CD14-positive monocyte (primary cell): Measurements from ENCODE around the gene GPR15LG. TPM values are rescaled to one million over a fixed set of nuclear protein-coding genes. Genes with fewer than 3 reads are reported as not detected.
"Not testable (repeated sequence)": the region's sequence is repeated elsewhere in the genome, so short reads cannot be mapped to it uniquely, and the experiment has no call there.

Experiments used
- DNase-seq, 3 donors: peaks; one replicate each; pipeline ENCODE4 v3.0.0-alpha.2; 2011 to 2022
- H2AFZ ChIP-seq: 2 replicates; pipeline ENCODE4 v1.6.0; 2012; ENCODE audit warnings: mild to moderate bottlenecking, low read depth, low read length, inconsistent platforms; ENCODE audit not compliant: insufficient read depth, poor library complexity, severe bottlenecking
- H3K27ac ChIP-seq, 2 donors: 1 replicate in 1 of 2; 2 replicates in 1 of 2; pipeline ENCODE4 v1.5.1; 2012 to 2013; ENCODE audit warnings: low read length in 2 of 2, control low read depth in 1 of 2, inconsistent platforms in 1 of 2, low read depth in 1 of 2, mild to moderate bottlenecking in 1 of 2
- H3K27me3 ChIP-seq, 2 donors: one replicate each; pipeline versions ENCODE4 v1.6.0 to v1.6.1; 2011 to 2013; ENCODE audit warnings: low read length in 2 of 2; ENCODE audit not compliant: control insufficient read depth in 2 of 2, insufficient read depth in 2 of 2
- H3K36me3 ChIP-seq, 2 donors: replicated peaks in 1 of 2; 1 replicate in 1 of 2; 2 replicates in 1 of 2; pipeline versions ENCODE4 v1.5.1 to v1.6.1; 2012 to 2013; ENCODE audit warnings: low read length in 2 of 2, control low read depth in 1 of 2, inconsistent platforms in 1 of 2, mild to moderate bottlenecking in 1 of 2; ENCODE audit not compliant: insufficient read depth in 2 of 2, control insufficient read depth in 1 of 2
- H3K4me1 ChIP-seq, 2 donors: 1 replicate in 1 of 2; 2 replicates in 1 of 2; pipeline versions ENCODE4 v1.5.1 to v1.6.1; 2012 to 2013; ENCODE audit warnings: low read length in 2 of 2, control low read depth in 1 of 2, inconsistent platforms in 1 of 2, mild to moderate bottlenecking in 1 of 2, moderate library complexity in 1 of 2; ENCODE audit not compliant: insufficient read depth in 2 of 2, control insufficient read depth in 1 of 2
- H3K4me2 ChIP-seq: replicated peaks from 2 replicates; pipeline ENCODE3; 2012; ENCODE audit warnings: low read length, moderate library complexity, mild to moderate bottlenecking; ENCODE audit not compliant: poor library complexity, severe bottlenecking; ENCODE audit errors: extremely low read depth
- H3K4me3 ChIP-seq, 3 experiments: fragments of 200-600 bp in 1 of 3; sonication (generic) in 1 of 3; replicated peaks in 1 of 3; 1 replicate in 2 of 3; 2 replicates in 1 of 3; pipeline ENCODE4 v1.5.1; 2011 to 2013; ENCODE audit warnings: low read length in 3 of 3, mild to moderate bottlenecking in 3 of 3, control low read depth in 2 of 3, low read depth in 2 of 3, inconsistent platforms in 1 of 3, moderate library complexity in 1 of 3
- H3K79me2 ChIP-seq: 2 replicates; pipeline ENCODE4 v1.6.0; 2012; ENCODE audit warnings: mild to moderate bottlenecking, control low read depth, inconsistent platforms, low read length, moderate library complexity; ENCODE audit not compliant: insufficient read depth
- H3K9ac ChIP-seq: 2 replicates; pipeline ENCODE4 v1.6.0; 2017; ENCODE audit warnings: low read length, mild to moderate bottlenecking; ENCODE audit not compliant: insufficient read depth, poor library complexity, severe bottlenecking
- H3K9me3 ChIP-seq, 2 donors: replicated peaks in 1 of 2; 1 replicate in 1 of 2; 2 replicates in 1 of 2; pipeline versions ENCODE4 v1.5.1 to v1.6.1; 2012 to 2013; ENCODE audit warnings: low read length in 2 of 2, control low read depth in 1 of 2; ENCODE audit not compliant: control insufficient read depth in 1 of 2, insufficient read depth in 1 of 2
- H4K20me1 ChIP-seq: 2 replicates; pipeline ENCODE4 v1.6.0; 2012; ENCODE audit warnings: mild to moderate bottlenecking, low read length, control low read depth, moderate library complexity; ENCODE audit not compliant: insufficient read depth
- H3K27ac Mint-ChIP-seq, 7 donors: one replicate each; pipeline ENCODE4 v1.8.0; 2020; ENCODE audit warnings: mild to moderate bottlenecking in 7 of 7, mixed read lengths in 7 of 7, moderate library complexity in 6 of 7, inconsistent platforms in 2 of 7
- H3K27me3 Mint-ChIP-seq, 3 donors: one replicate each; pipeline ENCODE4 v1.8.0; 2021 to 2022; ENCODE audit warnings: low read depth in 3 of 3, mild to moderate bottlenecking in 3 of 3, mixed read lengths in 3 of 3, moderate library complexity in 3 of 3, inconsistent platforms in 1 of 3
- H3K36me3 Mint-ChIP-seq, 2 donors: one replicate each; pipeline ENCODE4 v1.8.0; 2020; ENCODE audit warnings: mixed read lengths in 2 of 2, inconsistent platforms in 1 of 2, mild to moderate bottlenecking in 1 of 2
- H3K4me1 Mint-ChIP-seq: one replicate; pipeline ENCODE4 v1.8.0; 2020; ENCODE audit warnings: mild to moderate bottlenecking, mixed read lengths
- H3K4me3 Mint-ChIP-seq, 2 donors: one replicate each; pipeline ENCODE4 v1.8.0; 2020; ENCODE audit warnings: mild to moderate bottlenecking in 2 of 2, mixed read lengths in 2 of 2, moderate library complexity in 1 of 2
- H3K9me3 Mint-ChIP-seq, 7 donors: one replicate each; pipeline ENCODE4 v1.8.0; 2020 to 2022; ENCODE audit warnings: mixed read lengths in 7 of 7, mild to moderate bottlenecking in 6 of 7, moderate library complexity in 6 of 7, inconsistent platforms in 2 of 7
- CTCF ChIP-seq: fragments of 200-600 bp; IDR thresholded peaks from one replicate; pipeline ENCODE4 v1.8.0; 2022; ENCODE audit warnings: antibody characterized with exemption, mild to moderate bottlenecking
- WGBS: methylation state at CpG from one replicate; pipeline ENCODE4 v1.1.5; 2013; ENCODE audit warnings: missing lambda C conversion rate; ENCODE audit not compliant: insufficient coverage; 5-methylcytosine and 5-hydroxymethylcytosine counted together
- intact Hi-C, 2 donors: fragments of 100-400 bp; cut with micrococcal nuclease; formaldehyde crosslinking; loops; one replicate each; pipeline versions ENCODE4 v1.15.0 to v1.15.1; 2023
- polyA plus RNA-seq, 3 donors: library from polyadenylated mRNA; depleted of rRNA in 1 of 3; unstranded in 2 of 3; stranded (reverse) in 1 of 3; fragments of 300-500 nt in 2 of 3; fragments of >200 nt in 1 of 3; fragmentation: Illumina TruSeq in 2 of 3; gene quantifications; 1 replicate in 2 of 3; 2 replicates in 1 of 3; pipeline ENCODE4 v1.2.3, GENCODE V29; 2012 to 2021

GPR15LG gene
- polyA plus RNA-seq, 3 donors, result not detected

DNA sequence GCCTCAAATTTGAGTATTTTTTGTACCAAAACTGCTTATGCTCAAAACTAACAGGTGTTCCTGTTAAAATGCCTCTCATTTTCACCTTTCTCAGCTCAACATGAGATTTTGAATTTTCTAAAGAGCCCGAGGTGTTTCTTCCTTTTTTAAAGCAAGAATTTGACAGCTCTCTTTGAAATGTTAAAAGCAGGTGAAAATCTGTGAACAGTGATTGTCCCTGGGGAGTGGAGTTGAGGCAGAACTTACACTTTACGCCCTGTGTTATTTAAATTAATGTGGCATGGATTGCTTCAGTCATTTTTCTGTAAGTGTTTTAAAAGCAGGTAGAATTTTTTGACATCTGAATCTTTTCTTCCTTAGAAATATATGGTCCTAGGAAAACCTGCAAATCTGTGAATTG, 9.2 kb upstream of the GPR15LG start:
- Histone ChIP-seq H3K36me3 (no peaks in the 10 kb centered on the region), H3K4me2 (no peak overlapping the region), H3K79me2 (no peaks in the 10 kb centered on the region), H4K20me1 (no peaks in the 10 kb centered on the region), H2AFZ (no peak overlapping the region), H3K9ac (no peak overlapping the region), H3K9me3 (peaks cover 0 to 5% of the 10 kb centered on the region in 2 donors), H3K27ac (no peak overlapping the region), H3K27me3 (peaks cover 3 to 11% of the 10 kb centered on the region in 2 donors), H3K4me1 (no peaks in the 10 kb centered on the region), H3K4me3 (no peak overlapping the region)
- no peak overlapping the region for H3K27ac Mint-ChIP-seq
- peaks cover 5 to 22% (median 8%) of the 10 kb centered on the region in 7 donors for H3K9me3 Mint-ChIP-seq
- peaks cover 9 to 13% (median 13%) of the 10 kb centered on the region in 3 donors for H3K27me3 Mint-ChIP-seq
- WGBS, result no CpG with 5 or more reads among the region's 2 CpGs
- DNase-seq, result no peak
- no peaks in the 10 kb centered on the region for H3K36me3 Mint-ChIP-seq
- no peaks in the 10 kb centered on the region for H3K4me1 Mint-ChIP-seq
- no peak for TF ChIP-seq CTCF
- H3K4me3 Mint-ChIP-seq, result no peak overlapping the region
- intact Hi-C loops, result no loop called here

- H2AFZ ChIP-seq, result no peak overlapping the region
- H4K20me1 ChIP-seq, result no peaks in the 10 kb centered on the region
- H3K27ac ChIP-seq, result no peak overlapping the region
- Mint-ChIP-seq H3K36me3 (no peaks in the 10 kb centered on the region), H3K4me3 (no peak overlapping the region), H3K27me3 (peaks cover 5 to 12% (median 7%) of the 10 kb centered on the region in 3 donors), H3K4me1 (no peaks in the 10 kb centered on the region), H3K9me3 (peaks cover 5 to 22% (median 8%) of the 10 kb centered on the region in 7 donors), H3K27ac (peak overlapping the region in 2 of 7 donors; percentile 42 to 53)
- H3K4me2 ChIP-seq, result no peak overlapping the region
- H3K27me3 ChIP-seq, result peaks cover 0 to 8% of the 10 kb centered on the region in 2 donors
- H3K79me2 ChIP-seq, result no peaks in the 10 kb centered on the region
- H3K4me1 ChIP-seq, result no peaks in the 10 kb centered on the region
- H3K4me3 ChIP-seq, result no peak overlapping the region
- no peak overlapping the region for H3K9ac ChIP-seq
- H3K9me3 ChIP-seq, result peaks cover 0 to 5% of the 10 kb centered on the region in 2 donors
- DNase-seq, result no peak
- no peaks in the 10 kb centered on the region for H3K36me3 ChIP-seq
- no peak for TF ChIP-seq CTCF
- intact Hi-C loops, result no loop called here
- WGBS, result 100% methylated on average over 3 of the region's 4 CpGs
These were observed 6.8 kb upstream of the GPR15LG start for GRCh38 chr10:84166620-84167288.

- whole genome bisulfite sequencing, result no CpG with 5 or more reads among the region's 2 CpGs
- H3K4me2 ChIP-seq, DNase-seq, H3K4me3 Mint-ChIP-seq, H3K9ac ChIP-seq, H2AFZ ChIP-seq, H3K36me3 Mint-ChIP-seq, H3K9me3 ChIP-seq, H3K27ac Mint-ChIP-seq, intact Hi-C loops, H3K27ac ChIP-seq, H4K20me1 ChIP-seq, H3K4me3 ChIP-seq, H3K4me1 Mint-ChIP-seq, H3K36me3 ChIP-seq, H3K4me1 ChIP-seq, H3K27me3 ChIP-seq, H3K79me2 ChIP-seq: not testable (repeated sequence)
- H3K9me3 Mint-ChIP-seq, result peaks cover 5 to 22% (median 8%) of the 10 kb centered on the region in 7 donors
- peaks cover 5 to 12% (median 7%) of the 10 kb centered on the region in 3 donors for H3K27me3 Mint-ChIP-seq
These were observed 6.3 kb upstream of the GPR15LG start for GRCh38 chr10:84167289-84167653.
